HG03135 (cell line): ENCODE measurements around the gene UBE2U.
"Not testable (repeated sequence)": the region's sequence is repeated elsewhere in the genome, so short reads cannot be mapped to it uniquely, and the experiment has no call there.

Experiments used
- ATAC-seq: cut with Tn5 transposase; IDR thresholded peaks from one replicate; pipeline ENCODE4 v1.9.1; 2021; ENCODE audit warnings: mild to moderate bottlenecking, moderate library complexity; ENCODE audit not compliant: unreplicated experiment

UBE2U gene

GRCh38 chr1:64236541-64236954 is 33.1 kb downstream of the UBE2U start:
- ATAC-seq, result no peak

- not testable (repeated sequence) for ATAC-seq
These were observed 36.1 kb downstream of the UBE2U start for GRCh38 chr1:64239519-64239918.

GRCh38 chr1:64240206-64240605 is 36.8 kb downstream of the UBE2U start:
- ATAC-seq, result no peak

- ATAC-seq, result no peak
These were observed 37.6 kb downstream of the UBE2U start for GRCh38 chr1:64241069-64241468.

GRCh38 chr1:64242895-64243756 is 39.7 kb downstream of the UBE2U start:
- ATAC-seq, result no peak

GRCh38 chr1:64243757-64244080 is 40.3 kb downstream of the UBE2U start:
- no peak for ATAC-seq

GRCh38 chr1:64245495-64245894 is 42.1 kb downstream of the UBE2U start:
- no peak for ATAC-seq

- no peak for ATAC-seq
These were observed 43.0 kb downstream of the UBE2U start for GRCh38 chr1:64246294-64246917.

GRCh38 chr1:64248065-64248464 is 44.6 kb downstream of the UBE2U start:
- ATAC-seq, result no peak

- not testable (repeated sequence) for ATAC-seq
These were observed 47.0 kb downstream of the UBE2U start for GRCh38 chr1:64250472-64250871.

- no peak for ATAC-seq
These were observed 48.5 kb downstream of the UBE2U start for GRCh38 chr1:64251971-64252370.

- ATAC-seq, result not testable (repeated sequence)
These were observed 53.8 kb downstream of the UBE2U start for GRCh38 chr1:64257233-64257632.

- not testable (repeated sequence) for ATAC-seq
These were observed 55.0 kb downstream of the UBE2U start for GRCh38 chr1:64258444-64258843.

GRCh38 chr1:64263335-64263734 is 59.9 kb downstream of the UBE2U start:
- ATAC-seq, result no peak

GRCh38 chr1:64263856-64264255 is 60.4 kb downstream of the UBE2U start:
- ATAC-seq, result no peak

- ATAC-seq, result no peak
These were observed 61.7 kb downstream of the UBE2U start for GRCh38 chr1:64265141-64265540.

GRCh38 chr1:64266991-64267390 is 63.6 kb downstream of the UBE2U start:
- no peak for ATAC-seq

GRCh38 chr1:64268653-64269557 is 65.5 kb downstream of the UBE2U start:
- no peak for ATAC-seq

GRCh38 chr1:64269558-64269884 is 66.1 kb downstream of the UBE2U start:
- no peak for ATAC-seq

- ATAC-seq, result no peak
These were observed 76.6 kb downstream of the UBE2U start for GRCh38 chr1:64280001-64280400.

GRCh38 chr1:64282351-64282750 is 78.9 kb downstream of the UBE2U start:
- ATAC-seq, result no peak

- ATAC-seq, result no peak
These were observed 83.6 kb downstream of the UBE2U start for GRCh38 chr1:64287071-64287470.
